ENCODE measurements around the gene PPHLN1.

PPHLN1 gene

DNA sequence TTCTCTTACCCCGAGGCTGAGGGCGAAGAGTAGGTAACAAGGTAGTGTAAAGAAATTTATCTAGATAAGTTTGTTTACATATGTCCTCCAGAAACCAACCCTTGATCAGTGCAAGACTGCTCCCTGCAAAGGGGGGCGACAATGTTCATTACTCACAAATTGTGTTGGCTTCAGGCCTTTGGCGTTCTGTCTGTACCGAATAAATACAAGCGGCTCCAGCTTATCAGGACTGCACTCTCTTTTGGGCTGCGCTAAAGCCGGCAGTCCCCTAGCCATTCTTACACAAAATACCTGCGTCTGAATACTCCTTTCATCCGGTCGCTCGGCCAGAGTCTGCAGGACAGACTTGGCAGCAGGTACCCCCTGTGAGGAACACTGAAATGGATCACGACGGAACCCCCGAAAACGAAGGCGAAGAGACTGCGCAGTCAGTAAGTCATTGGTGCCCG, 116.4 kb downstream of the PPHLN1 start:
- no peak for DNase-seq (ENCODE audit: low read depth in 2 of 2)

GRCh38 chr12:42442888-42443287, 116.9 kb downstream of the PPHLN1 start:
- no peak for DNase-seq (ENCODE audit: low read depth in 2 of 2)

- no peak for DNase-seq (ENCODE audit: low read depth in 2 of 2)
Observed at GRCh38 chr12:42444192-42444943, 118.4 kb downstream of the PPHLN1 start.

GRCh38 chr12:42445891-42446290, 119.9 kb downstream of the PPHLN1 start:
- no peak for DNase-seq (ENCODE audit: low read depth in 2 of 2)

- DNase-seq (ENCODE audit: low read depth in 2 of 2), result no peak
Observed at GRCh38 chr12:42446761-42447160, 120.8 kb downstream of the PPHLN1 start.

DNA sequence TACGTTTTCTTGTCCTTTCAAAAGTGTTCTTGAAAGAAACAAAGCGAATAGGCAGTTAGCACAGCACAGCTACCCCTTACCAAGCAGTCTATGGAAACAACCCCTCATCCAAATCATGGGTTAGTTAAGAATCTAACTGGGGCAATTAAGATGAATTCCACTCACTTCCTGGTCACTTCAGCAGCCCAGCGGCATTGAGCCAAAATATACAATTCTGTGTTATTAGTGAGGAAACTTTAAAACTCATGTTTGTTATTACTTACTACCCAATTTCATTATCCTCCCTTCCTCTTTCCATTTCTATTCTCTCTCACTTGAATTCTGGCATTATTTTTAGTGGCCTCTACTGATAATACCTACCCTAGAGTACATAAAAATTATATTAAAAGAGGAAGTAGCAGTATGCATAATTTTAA, 121.4 kb downstream of the PPHLN1 start:
- no peak for DNase-seq (ENCODE audit: low read depth in 2 of 2)

GRCh38 chr12:42448841-42449240, 122.9 kb downstream of the PPHLN1 start:
- DNase-seq (ENCODE audit: low read depth in 2 of 2), result no peak

GRCh38 chr12:42450248-42450647, 124.3 kb downstream of the PPHLN1 start:
- no peak for DNase-seq (ENCODE audit: low read depth in 2 of 2)

DNA sequence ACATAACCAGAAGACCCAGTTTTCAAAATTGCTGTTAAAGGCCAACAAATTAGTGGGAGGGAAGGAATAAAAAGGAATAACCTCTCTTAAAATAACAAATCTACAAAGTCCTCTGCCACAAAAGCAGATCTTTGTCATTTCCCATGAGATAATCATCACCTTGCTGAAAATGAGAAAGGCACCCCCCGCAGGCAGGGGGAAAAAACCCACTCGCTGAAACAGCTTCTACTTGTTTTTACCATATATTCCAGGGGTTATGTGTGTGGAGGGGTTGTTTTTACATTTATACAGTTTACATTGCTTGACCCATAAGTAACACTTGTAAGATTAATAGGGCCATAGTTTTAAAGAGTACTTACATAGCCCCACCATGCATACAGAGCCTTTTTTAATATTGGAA, 132.6 kb downstream of the PPHLN1 start:
- no peak for DNase-seq (ENCODE audit: low read depth in 2 of 2)

DNA sequence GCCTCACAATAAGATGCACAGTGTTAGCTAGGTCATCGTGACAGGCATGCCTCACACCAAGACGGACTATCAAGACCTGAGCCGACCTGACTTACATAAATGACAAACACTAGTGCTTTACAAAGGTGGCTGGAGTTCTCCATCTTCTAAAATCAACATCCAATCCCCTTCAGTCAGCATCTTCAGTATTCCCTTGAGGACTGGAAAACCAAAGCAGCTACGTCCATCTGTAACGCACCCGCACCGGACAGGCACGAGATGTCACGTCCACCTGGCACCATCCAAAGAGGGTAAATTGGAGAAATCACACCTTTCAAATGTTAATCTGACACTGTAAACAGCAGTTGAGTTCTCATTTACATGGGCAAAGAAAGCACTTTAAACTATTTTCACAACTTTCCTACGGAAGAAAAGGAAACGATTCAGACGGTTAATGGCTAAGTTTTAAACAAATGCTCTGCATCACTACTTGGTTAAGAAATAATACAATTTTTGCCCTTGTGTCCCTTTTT, 133.4 kb downstream of the PPHLN1 start:
- no peak for DNase-seq (ENCODE audit: low read depth in 2 of 2)

GRCh38 chr12:42462486-42462885, 136.5 kb downstream of the PPHLN1 start:
- no peak for DNase-seq (ENCODE audit: low read depth in 2 of 2)

- DNase-seq (ENCODE audit: low read depth in 2 of 2), result no peak
Observed at GRCh38 chr12:42463671-42464070, 137.7 kb downstream of the PPHLN1 start.

GRCh38 chr12:42468341-42468821, 142.4 kb downstream of the PPHLN1 start:
- DNase-seq (ENCODE audit: low read depth in 2 of 2), result no peak

DNA sequence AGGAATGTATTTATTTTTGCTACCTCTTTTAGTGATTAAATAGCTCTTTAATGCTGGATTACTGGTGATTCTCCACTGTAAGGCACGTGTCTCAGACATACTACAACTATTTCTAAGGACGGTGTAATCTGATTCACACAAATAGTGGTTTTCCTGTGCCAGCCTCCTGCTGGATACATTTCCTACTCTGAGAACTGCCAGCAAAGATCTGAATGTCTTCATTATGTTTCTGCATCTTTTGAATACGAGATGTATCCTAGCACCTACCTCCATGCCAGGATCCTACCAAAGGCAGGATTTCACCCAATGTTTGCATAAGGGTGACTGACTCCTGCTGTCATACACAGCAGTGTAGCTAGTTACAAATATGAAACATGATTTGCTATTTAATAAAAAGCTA, 143.0 kb downstream of the PPHLN1 start:
- DNase-seq (ENCODE audit: low read depth in 2 of 2), result no peak

DNA sequence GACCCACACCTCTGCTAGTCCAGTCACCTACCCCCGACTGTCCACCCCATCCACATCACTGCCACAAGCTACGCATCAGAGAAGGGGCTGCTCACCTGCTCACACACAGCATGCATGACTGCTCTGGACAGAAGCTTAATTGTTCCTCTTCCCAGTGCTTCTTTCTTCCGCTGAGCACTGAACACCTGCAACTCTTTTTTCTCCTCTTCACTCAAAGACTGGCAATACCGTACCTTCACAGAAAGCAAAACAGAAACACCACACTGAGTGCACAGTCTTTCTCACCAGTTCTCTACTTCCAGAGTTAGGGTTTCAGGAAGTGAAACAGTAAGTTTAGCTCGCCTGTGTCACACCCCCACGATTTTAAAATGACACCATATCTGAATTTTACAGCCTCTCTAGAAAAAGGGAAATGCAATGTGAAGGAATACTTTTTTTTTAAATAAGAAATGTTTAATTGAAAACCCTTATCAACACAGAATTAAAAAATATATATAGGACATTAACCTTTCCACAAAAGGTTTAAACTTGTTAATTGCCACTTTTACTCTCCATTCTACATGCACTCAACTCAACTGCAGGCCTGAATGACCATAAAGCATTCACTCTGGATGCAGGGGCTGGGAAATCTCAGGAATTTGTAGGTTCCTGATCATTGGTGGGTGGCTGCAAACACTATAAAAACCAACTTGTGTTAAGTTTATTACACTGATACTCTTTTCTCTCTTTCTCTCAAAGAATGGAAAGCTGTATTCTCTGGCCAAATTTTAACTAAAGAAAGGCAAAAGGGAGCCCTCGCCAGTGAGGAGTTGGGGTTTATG, 143.6 kb downstream of the PPHLN1 start:
- no peak for DNase-seq (ENCODE audit: low read depth in 2 of 2)

GRCh38 chr12:42472376-42472775, 146.4 kb downstream of the PPHLN1 start:
- no peak for DNase-seq (ENCODE audit: low read depth in 2 of 2)

- no peak for DNase-seq (ENCODE audit: low read depth in 2 of 2)
Observed at GRCh38 chr12:42473130-42473529, 147.2 kb downstream of the PPHLN1 start.

DNA sequence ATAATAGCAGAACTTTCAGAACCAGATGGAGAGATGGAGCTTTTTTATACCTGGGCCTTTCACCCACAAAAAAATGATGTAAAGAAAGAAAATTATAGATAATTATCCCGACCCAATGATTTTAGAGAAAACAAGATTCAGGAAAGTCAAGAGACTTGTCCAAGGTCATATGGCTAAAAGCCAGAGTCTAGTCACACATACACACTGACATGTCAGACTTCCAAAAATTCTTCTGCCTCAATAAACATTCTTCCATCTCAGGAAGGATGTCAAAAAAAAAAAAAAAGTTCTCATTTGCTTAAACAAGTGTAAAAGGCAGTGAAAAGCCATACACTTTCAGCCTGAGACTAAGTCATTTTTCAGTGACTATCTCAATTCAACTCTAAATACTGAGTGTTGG, 147.6 kb downstream of the PPHLN1 start:
- no peak for DNase-seq (ENCODE audit: low read depth in 2 of 2)

DNA sequence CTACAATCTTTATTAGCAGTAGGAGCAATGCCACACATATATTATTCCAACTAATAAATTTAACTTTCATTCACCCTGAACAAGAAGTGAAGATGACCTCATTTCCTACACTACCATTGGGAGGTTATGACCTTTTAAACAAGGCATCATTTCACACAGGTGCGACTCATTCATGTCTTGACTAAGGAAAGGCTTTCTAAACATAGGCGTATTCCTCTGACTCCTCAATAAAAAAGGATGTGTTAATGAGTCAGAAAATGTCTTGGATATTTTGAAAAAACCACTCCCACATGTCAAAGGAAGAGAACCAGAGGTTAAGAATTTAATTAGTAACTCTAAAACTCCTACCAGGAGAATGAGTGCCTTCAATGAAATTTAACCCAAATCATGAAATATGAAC, 148.4 kb downstream of the PPHLN1 start:
- DNase-seq (ENCODE audit: low read depth in 2 of 2), result no peak

- DNase-seq (ENCODE audit: low read depth in 2 of 2), result no peak
Observed at GRCh38 chr12:42475106-42475505, 149.1 kb downstream of the PPHLN1 start.

- no peak for DNase-seq (ENCODE audit: low read depth in 2 of 2)
Observed at GRCh38 chr12:42477941-42478340, 152.0 kb downstream of the PPHLN1 start.

GRCh38 chr12:42481368-42481767, 155.4 kb downstream of the PPHLN1 start:
- no peak for DNase-seq (ENCODE audit: low read depth in 2 of 2)
